Measurements from ENCODE around the gene TMEFF1.

TMEFF1 gene

DNA sequence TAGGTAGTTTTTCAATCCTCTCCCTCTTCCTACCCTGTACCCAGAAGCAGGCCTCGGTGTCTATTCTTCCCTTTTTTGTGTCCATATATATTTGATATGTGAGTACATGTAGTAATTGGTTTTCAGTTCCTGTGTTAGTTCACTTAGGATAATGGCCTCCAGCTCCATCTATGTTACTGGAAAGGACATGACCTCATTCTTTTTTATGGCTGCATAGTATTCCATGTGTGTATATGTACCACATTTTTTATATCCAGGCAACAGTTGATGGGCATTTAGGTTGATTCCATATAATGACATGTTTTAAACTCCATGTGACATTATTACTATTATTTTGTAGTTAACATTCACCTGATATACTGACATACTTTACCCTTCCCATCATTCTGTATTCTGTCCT lies 154.0 kb downstream of the TMEFF1 start:
- DNase-seq (ENCODE audit: low read depth): no peak
- TF ChIP-seq, protein P1, sequence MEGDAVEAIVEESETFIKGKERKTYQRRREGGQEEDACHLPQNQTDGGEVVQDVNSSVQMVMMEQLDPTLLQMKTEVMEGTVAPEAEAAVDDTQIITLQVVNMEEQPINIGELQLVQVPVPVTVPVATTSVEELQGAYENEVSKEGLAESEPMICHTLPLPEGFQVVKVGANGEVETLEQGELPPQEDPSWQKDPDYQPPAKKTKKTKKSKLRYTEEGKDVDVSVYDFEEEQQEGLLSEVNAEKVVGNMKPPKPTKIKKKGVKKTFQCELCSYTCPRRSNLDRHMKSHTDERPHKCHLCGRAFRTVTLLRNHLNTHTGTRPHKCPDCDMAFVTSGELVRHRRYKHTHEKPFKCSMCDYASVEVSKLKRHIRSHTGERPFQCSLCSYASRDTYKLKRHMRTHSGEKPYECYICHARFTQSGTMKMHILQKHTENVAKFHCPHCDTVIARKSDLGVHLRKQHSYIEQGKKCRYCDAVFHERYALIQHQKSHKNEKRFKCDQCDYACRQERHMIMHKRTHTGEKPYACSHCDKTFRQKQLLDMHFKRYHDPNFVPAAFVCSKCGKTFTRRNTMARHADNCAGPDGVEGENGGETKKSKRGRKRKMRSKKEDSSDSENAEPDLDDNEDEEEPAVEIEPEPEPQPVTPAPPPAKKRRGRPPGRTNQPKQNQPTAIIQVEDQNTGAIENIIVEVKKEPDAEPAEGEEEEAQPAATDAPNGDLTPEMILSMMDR (IDR thresholded peaks at IDR 0.05; ENCODE audit: insufficient read depth, low read depth, low read length, missing control alignments): no peak
- no peak overlapping the region for H3K4me3 ChIP-seq (ENCODE audit: low read depth, low read length)
